Activated CD8-positive, alpha-beta memory T cell treated with anti-CD3 and anti-CD28 coated beads for 4 hours (primary cell): Measurements from ENCODE around the gene FLT4.

Source experiments
- DNase-seq, 2 donors: peaks; one replicate each; pipeline ENCODE4 v3.0.0-alpha.2; 2020; ENCODE audit warnings: low read depth in 2 of 2

Gene FLT4

GRCh38 chr5:180642181-180642775, 7.1 kb downstream of the FLT4 start:
- no peak for DNase-seq

- DNase-seq = no peak
Measured at GRCh38 chr5:180641566-180641900, 7.9 kb downstream of the FLT4 start.

GRCh38 chr5:180640861-180641565, 8.4 kb downstream of the FLT4 start:
- DNase-seq = no peak

- no peak for DNase-seq
Measured at GRCh38 chr5:180640611-180640860, 8.9 kb downstream of the FLT4 start.

- no peak for DNase-seq
Measured at GRCh38 chr5:180639741-180640610, 9.4 kb downstream of the FLT4 start.

- no peak for DNase-seq
Measured at GRCh38 chr5:180639287-180639686, 10.1 kb downstream of the FLT4 start.

GRCh38 chr5:180637962-180638680, 11.3 kb downstream of the FLT4 start:
- DNase-seq = no peak

- no peak for DNase-seq
Measured at GRCh38 chr5:180636403-180637075, 12.9 kb downstream of the FLT4 start.

GRCh38 chr5:180636016-180636402, 13.4 kb downstream of the FLT4 start:
- DNase-seq = no peak

GRCh38 chr5:180633283-180634177, 15.9 kb downstream of the FLT4 start:
- DNase-seq = no peak

GRCh38 chr5:180632768-180633167, 16.6 kb downstream of the FLT4 start:
- DNase-seq = no peak

- no peak for DNase-seq
Measured at GRCh38 chr5:180631549-180632383, 17.6 kb downstream of the FLT4 start.

GRCh38 chr5:180630426-180630825, 19.0 kb downstream of the FLT4 start:
- no peak for DNase-seq

- DNase-seq = no peak
Measured at GRCh38 chr5:180629831-180630382, 19.5 kb downstream of the FLT4 start.

- no peak for DNase-seq
Measured at GRCh38 chr5:180628827-180629750, 20.3 kb downstream of the FLT4 start.

GRCh38 chr5:180628211-180628610, 21.2 kb downstream of the FLT4 start:
- DNase-seq = no peak

- DNase-seq = no peak
Measured at GRCh38 chr5:180627386-180628120, 21.8 kb downstream of the FLT4 start.
